Epithelial cell of esophagus (primary cell): ENCODE results near the gene JARID2.
A peak's percentile ranks its signal among the peaks of the same experiment; 100 is the strongest.

Source experiments
- DNase-seq: peaks from one replicate; pipeline ENCODE4 v3.0.0; 2010; ENCODE audit warnings: low read depth
- H3K4me3 ChIP-seq: 2 replicates; pipeline ENCODE4 v1.5.1; 2011; ENCODE audit warnings: mild to moderate bottlenecking, low read length, control low read depth
- CTCF ChIP-seq: IDR thresholded peaks from 2 replicates; pipeline ENCODE4 v1.5.1; 2011; ENCODE audit warnings: low read depth, mild to moderate bottlenecking, low read length, control low read depth, inconsistent platforms; ENCODE audit not compliant: insufficient read depth; ENCODE audit errors: missing control alignments

JARID2 gene

GRCh38 chr6:15313367-15313766, 67.5 kb downstream of the JARID2 start:
- no peak overlapping the region for H3K4me3 ChIP-seq
- TF ChIP-seq CTCF: no peak
- no peak for DNase-seq

GRCh38 chr6:15316754-15317153, 70.9 kb downstream of the JARID2 start:
- TF ChIP-seq CTCF: no peak
- H3K4me3 ChIP-seq: no peak overlapping the region
- DNase-seq: no peak

DNA sequence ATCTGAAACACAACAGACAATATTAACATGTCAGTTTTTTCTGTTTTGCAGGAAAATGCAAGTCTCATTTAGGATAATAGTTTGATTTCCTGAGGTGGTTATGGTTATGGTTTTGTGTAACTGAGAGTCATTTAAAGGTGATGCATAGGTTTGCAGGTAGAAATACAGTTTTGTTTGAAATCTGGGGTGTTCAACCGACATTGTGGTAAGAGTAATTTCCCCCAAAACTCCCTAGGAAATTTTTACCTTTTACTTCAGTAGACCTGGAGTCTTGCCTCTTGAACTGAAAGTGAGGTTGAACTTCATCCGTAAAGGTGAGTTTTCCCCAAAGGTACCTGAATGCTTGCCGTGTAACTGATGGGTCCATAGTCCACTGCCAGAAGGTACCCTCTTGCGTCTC, 71.4 kb downstream of the JARID2 start:
- no peak for TF ChIP-seq CTCF
- DNase-seq: no peak
- no peak overlapping the region for H3K4me3 ChIP-seq

- no peak for DNase-seq
- no peak overlapping the region for H3K4me3 ChIP-seq
- TF ChIP-seq CTCF: no peak
Observed at GRCh38 chr6:15317934-15318902, 72.3 kb downstream of the JARID2 start.

GRCh38 chr6:15319677-15320076, 73.8 kb downstream of the JARID2 start:
- DNase-seq: no peak
- no peak for TF ChIP-seq CTCF

GRCh38 chr6:15320693-15321092, 74.8 kb downstream of the JARID2 start:
- H3K4me3 ChIP-seq: no peak overlapping the region
- peak; percentile 42 for DNase-seq
- no peak for TF ChIP-seq CTCF

More at GRCh38 chr6:15319677-15320076, 73.8 kb downstream of the JARID2 start:
- no peak overlapping the region for H3K4me3 ChIP-seq
